Lower leg skin (tissue), 4 donors: ENCODE results near the gene NLRX1. TPM values are rescaled to one million over a fixed set of nuclear protein-coding genes. Genes with fewer than 3 reads are reported as not detected.
"Not testable (repeated sequence)": the region's sequence is repeated elsewhere in the genome, so short reads cannot be mapped to it uniquely, and the experiment has no call there.

Experiments
- DNase-seq, 2 donors: peaks; one replicate each; pipeline ENCODE4 v3.0.0-alpha.2; 2019; ENCODE audit warnings: low spot score in 2 of 2
- H3K4me3 ChIP-seq: fragments of 200-600 bp; sonication (generic); 2 replicates; pipeline ENCODE4 v1.5.1; 2017; ENCODE audit warnings: mild to moderate bottlenecking, low read depth; ENCODE audit not compliant: poor library complexity, severe bottlenecking
- POLR2A ChIP-seq, 2 donors: fragments of 450-650 bp; IDR thresholded peaks; one replicate each; pipeline ENCODE4 v1.6.1; 2016 to 2017; ENCODE audit warnings: antibody characterized with exemption in 2 of 2, mild to moderate bottlenecking in 1 of 2, moderate library complexity in 1 of 2
- WGBS, 2 donors: methylation state at CpG; one replicate each; pipeline ENCODE4 v1.1.5; 2018; 5-methylcytosine and 5-hydroxymethylcytosine counted together
- intact Hi-C: fragments of 100-400 bp; cut with DNase I; formaldehyde crosslinking; loops from one replicate; pipeline ENCODE4 v1.15.0; 2023; ENCODE audit warnings: low total_unique reads
- total RNA-seq, 4 donors: library from RNA; depleted of rRNA; stranded (reverse); fragments of >200 nt; gene quantifications; one replicate each; pipeline ENCODE4 v1.1.0, GENCODE V29; 2016
- TF ChIP-seq, protein P1 (sequence below), 3 donors: fragments of 450-650 bp; IDR thresholded peaks; one replicate each; pipeline ENCODE4 v1.5.1; 2016; ENCODE audit warnings: antibody characterized with exemption in 3 of 3, mild to moderate bottlenecking in 3 of 3, moderate library complexity in 2 of 3

Gene NLRX1
- total RNA-seq, 4 donors from 2014 or later = 31.4 to 58.0 (median 47.1) TPM

DNA sequence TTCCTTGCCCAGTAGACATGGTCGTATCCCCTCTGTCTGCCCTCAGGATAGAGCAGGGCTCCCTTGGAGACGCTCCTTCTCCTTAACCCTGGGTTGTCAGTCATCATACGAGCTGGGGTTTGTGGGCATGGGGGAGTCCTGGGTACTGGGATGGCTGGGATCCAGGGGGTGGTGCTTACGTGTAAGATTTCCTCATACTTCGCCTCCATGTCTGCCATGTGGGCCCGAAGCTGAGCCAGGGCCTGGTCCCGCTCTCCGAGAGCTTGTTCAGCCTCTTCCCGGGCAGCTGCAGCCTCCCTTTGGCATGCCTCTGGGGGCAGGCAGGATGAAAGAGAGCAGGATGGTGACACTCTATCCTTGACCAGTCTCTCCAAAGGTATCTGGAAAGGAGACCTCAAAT is 22.0 kb downstream of the NLRX1 start:
- 73 to 83% methylated on average over 9 of the region's 9 CpGs for WGBS, 2 donors
- DNase-seq = no peak
- H3K4me3 ChIP-seq = no peak overlapping the region
- intact Hi-C loops = loop anchor here (10.0 kb wide), 1 partner anchor 146 kb away; no protein-coding TSS in a partner anchor
- TF ChIP-seq, protein P1, sequence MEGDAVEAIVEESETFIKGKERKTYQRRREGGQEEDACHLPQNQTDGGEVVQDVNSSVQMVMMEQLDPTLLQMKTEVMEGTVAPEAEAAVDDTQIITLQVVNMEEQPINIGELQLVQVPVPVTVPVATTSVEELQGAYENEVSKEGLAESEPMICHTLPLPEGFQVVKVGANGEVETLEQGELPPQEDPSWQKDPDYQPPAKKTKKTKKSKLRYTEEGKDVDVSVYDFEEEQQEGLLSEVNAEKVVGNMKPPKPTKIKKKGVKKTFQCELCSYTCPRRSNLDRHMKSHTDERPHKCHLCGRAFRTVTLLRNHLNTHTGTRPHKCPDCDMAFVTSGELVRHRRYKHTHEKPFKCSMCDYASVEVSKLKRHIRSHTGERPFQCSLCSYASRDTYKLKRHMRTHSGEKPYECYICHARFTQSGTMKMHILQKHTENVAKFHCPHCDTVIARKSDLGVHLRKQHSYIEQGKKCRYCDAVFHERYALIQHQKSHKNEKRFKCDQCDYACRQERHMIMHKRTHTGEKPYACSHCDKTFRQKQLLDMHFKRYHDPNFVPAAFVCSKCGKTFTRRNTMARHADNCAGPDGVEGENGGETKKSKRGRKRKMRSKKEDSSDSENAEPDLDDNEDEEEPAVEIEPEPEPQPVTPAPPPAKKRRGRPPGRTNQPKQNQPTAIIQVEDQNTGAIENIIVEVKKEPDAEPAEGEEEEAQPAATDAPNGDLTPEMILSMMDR (IDR thresholded peaks at IDR 0.05) = no peak
- no peak for TF ChIP-seq POLR2A (IDR thresholded peaks at IDR 0.05)

DNA sequence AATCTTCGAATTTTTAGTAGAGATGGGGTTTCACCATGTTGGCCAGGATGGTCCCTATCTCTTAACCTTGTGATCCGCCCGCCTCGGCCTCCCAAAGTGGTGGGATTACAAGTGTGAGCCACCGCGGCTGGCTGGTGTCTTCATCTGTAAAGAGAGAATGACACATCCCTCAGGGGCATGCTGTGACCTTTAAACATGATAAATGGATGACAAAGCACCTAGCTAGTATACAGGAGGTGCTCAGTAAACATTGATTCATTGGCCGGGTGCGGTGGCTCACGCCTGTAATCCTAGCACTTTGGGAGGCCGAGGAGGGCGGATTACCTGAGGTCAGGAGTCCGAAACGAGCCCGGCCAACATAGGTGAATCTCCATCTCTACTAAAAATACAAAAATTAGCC is 22.7 kb downstream of the NLRX1 start:
- not testable (repeated sequence) for DNase-seq, H3K4me3 ChIP-seq
- 91 to 94% methylated on average over 14 of the region's 14 CpGs for WGBS, 2 donors
- intact Hi-C loops = loop anchor here (10.0 kb wide), 1 partner anchor 146 kb away; no protein-coding TSS in a partner anchor

DNA sequence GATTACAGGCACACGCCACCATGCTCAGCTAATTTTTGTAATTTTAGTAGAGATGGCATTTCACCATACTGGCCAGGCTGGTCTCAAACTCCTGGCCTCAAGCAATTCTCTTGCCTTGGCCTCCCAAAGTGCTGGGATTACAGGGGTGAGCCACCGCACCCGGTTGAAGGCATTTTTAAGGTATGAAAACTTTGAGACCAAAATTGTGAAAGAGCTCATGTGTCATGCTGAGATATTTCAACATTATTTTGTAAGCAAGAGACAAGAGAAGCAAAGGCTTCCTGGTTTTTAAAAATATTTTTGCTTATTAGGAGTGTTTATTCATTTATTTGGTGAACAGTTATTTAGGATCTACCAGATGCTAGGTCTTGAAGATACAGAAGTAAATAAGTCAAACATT is 23.6 kb downstream of the NLRX1 start:
- intact Hi-C loops = loop anchor here (10.0 kb wide), 1 partner anchor 147 kb away; no protein-coding TSS in a partner anchor
- WGBS, 2 donors = 92 to 97% methylated on average over 3 of the region's 3 CpGs
- no peak for DNase-seq
- TF ChIP-seq, protein P1 (IDR thresholded peaks at IDR 0.05) = no peak
- H3K4me3 ChIP-seq = no peak overlapping the region

DNA sequence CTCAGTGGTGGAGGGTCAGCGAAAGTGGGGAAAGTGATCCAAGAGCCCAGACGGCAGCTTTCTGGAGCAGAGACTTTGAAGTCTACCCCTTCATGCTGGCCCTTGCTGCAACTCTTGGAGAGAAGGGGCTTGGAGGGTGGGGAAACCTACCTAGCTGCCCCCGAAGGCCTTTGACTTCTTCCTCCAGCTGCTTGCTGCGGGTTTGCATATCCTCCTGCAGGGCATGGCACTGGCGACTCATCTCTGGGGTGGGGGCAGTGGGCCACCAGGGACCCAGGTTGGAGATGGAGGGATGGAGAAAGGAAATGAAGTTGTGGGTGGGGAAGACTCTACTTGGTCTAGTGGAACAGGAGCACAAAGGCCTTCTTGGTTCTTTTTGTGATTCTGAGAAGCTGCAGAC is 24.5 kb downstream of the NLRX1 start:
- 77 to 84% methylated on average over 5 of the region's 5 CpGs for WGBS, 2 donors
- intact Hi-C loops = loop anchor here (10.0 kb wide), 1 partner anchor 148 kb away; no protein-coding TSS in a partner anchor
- no peak overlapping the region for H3K4me3 ChIP-seq
- TF ChIP-seq, protein P1 (IDR thresholded peaks at IDR 0.05) = no peak
- TF ChIP-seq POLR2A (IDR thresholded peaks at IDR 0.05) = no peak
- no peak for DNase-seq

DNA sequence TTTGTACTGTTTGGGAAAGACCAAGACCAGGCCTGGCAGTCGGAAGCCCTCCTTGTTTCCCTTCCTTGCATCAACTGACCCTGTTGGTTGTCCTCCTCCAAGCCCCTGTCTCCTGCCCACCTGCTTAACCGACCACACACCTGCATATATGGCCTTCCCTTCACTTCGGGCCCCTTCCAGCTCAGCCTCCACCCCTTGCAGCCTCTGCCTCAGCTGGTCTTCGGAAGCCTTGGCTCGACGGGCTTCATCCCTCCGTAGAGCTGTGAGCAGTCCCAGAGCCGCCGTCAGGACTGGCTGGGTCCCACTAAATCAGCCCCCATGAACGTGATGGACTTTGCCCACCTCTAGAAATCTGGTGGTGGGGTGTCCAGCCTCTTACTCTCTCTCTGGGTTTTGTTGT is 25.1 kb downstream of the NLRX1 start:
- intact Hi-C loops = loop anchor here (10.0 kb wide), 1 partner anchor 149 kb away; no protein-coding TSS in a partner anchor
- DNase-seq = no peak
- TF ChIP-seq, protein P1 (IDR thresholded peaks at IDR 0.05) = no peak
- no peak overlapping the region for H3K4me3 ChIP-seq
- WGBS, 2 donors = 86 to 91% methylated on average over 10 of the region's 10 CpGs

DNA sequence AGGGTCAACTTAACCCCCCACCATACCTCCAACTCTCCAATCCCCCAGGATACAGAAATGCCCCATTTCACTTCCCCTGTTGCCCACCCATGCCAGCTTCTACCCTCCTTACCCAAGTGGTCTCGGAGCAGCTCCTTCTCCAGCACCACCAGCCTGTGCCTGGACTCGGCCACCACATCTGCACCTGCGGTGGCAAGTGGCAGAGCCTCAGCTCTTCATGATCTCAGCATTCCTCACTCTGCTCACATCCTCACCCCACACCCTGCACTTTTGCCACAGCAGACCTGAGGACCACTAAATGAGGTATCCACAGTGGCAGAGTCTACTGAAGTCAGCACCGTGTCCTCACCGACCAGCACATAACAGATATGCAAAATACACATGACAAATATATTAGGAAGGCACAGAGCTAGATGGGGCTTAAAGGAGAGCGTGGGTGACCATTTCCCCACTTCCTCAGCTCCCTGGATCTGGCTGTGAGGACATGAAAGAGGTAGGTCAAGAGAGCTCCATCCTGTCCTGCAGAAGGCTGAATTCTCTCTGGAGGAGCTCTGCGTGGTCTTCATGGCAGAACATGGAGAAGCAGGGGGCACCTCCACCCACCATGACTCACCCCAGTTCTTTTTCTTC is 26.4 kb downstream of the NLRX1 start:
- H3K4me3 ChIP-seq = no peak overlapping the region
- WGBS, 2 donors = 72 to 83% methylated on average over 7 of the region's 7 CpGs
- intact Hi-C loops = loop anchor here (10.0 kb wide), 1 partner anchor 150 kb away; no protein-coding TSS in a partner anchor
- TF ChIP-seq, protein P1 (IDR thresholded peaks at IDR 0.05) = no peak
- no peak for TF ChIP-seq POLR2A (IDR thresholded peaks at IDR 0.05)
- no peak for DNase-seq
